Chondrocyte (in vitro differentiated cells): ENCODE results near the gene CD164. TPM values are rescaled to one million over a fixed set of nuclear protein-coding genes. Genes with fewer than 3 reads are reported as not detected.

Experiments
- DNase-seq: peaks from one replicate; pipeline ENCODE4 v3.0.0; 2021; ENCODE audit warnings: mixed read lengths, low spot score
- H3K27ac Mint-ChIP-seq: one replicate; pipeline ENCODE4 v1.8.0; 2021; ENCODE audit warnings: mild to moderate bottlenecking, moderate library complexity, mixed read lengths; ENCODE audit not compliant: unreplicated experiment
- H3K27me3 Mint-ChIP-seq: 2 replicates; pipeline ENCODE4 v1.8.0; 2021; ENCODE audit warnings: low read depth, mixed read lengths
- H3K36me3 Mint-ChIP-seq: 2 replicates; pipeline ENCODE4 v1.8.0; 2021; ENCODE audit warnings: low read depth, mixed read lengths
- H3K4me1 Mint-ChIP-seq: 2 replicates; pipeline ENCODE4 v1.8.0; 2021; ENCODE audit warnings: low read depth, mild to moderate bottlenecking, mixed read lengths
- H3K4me3 Mint-ChIP-seq: one replicate; pipeline ENCODE4 v1.8.0; 2021; ENCODE audit warnings: mild to moderate bottlenecking, moderate library complexity, mixed read lengths; ENCODE audit not compliant: unreplicated experiment
- H3K9me3 Mint-ChIP-seq: 2 replicates; pipeline ENCODE4 v1.8.0; 2021; ENCODE audit warnings: low read depth, mixed read lengths
- long read RNA-seq: library from polyadenylated mRNA; stranded (forward); transcript quantifications from one replicate; pipeline ENCODE4 v2.0.0, GENCODE V29; 2021
- total RNA-seq: library from RNA; stranded (reverse); gene quantifications from 3 replicates; pipeline ENCODE4 v1.2.1, GENCODE V29; 2021
- TF ChIP-seq, protein P1 (sequence below): fragments of 200-600 bp; sonication (generic); IDR thresholded peaks from 2 replicates; pipeline ENCODE4 v1.5.0; 2021; ENCODE audit warnings: antibody characterized with exemption, mild to moderate bottlenecking, moderate library complexity

CD164 gene
- total RNA-seq: 240 to 273 TPM (median 259 TPM) in 3 replicates
- long read RNA-seq, transcript CD164-203 (5 exons, 2,936 nt): minor isoform, 53 of 939 reads
- long read RNA-seq, transcript CD164-202 (6 exons, 3,365 nt): major isoform, 874 of 939 reads
- long read RNA-seq, partial matches to known transcripts: 0 of 939 reads
- long read RNA-seq, other reads (novel, unspliced or antisense): 8 of 939 reads

- DNase-seq: peak; percentile 95
- Mint-ChIP-seq H3K9me3 (no peaks in the 10 kb centered on the region), H3K4me3 (peak within 1 kb of the TSS; percentile 93), H3K4me1 (peaks cover 33% of the 10 kb centered on the region), H3K36me3 (peaks cover 10% of the 10 kb centered on the region), H3K27me3 (no peaks in the 10 kb centered on the region), H3K27ac (peak within 1 kb of the TSS; percentile 100)
- TF ChIP-seq, protein P1, sequence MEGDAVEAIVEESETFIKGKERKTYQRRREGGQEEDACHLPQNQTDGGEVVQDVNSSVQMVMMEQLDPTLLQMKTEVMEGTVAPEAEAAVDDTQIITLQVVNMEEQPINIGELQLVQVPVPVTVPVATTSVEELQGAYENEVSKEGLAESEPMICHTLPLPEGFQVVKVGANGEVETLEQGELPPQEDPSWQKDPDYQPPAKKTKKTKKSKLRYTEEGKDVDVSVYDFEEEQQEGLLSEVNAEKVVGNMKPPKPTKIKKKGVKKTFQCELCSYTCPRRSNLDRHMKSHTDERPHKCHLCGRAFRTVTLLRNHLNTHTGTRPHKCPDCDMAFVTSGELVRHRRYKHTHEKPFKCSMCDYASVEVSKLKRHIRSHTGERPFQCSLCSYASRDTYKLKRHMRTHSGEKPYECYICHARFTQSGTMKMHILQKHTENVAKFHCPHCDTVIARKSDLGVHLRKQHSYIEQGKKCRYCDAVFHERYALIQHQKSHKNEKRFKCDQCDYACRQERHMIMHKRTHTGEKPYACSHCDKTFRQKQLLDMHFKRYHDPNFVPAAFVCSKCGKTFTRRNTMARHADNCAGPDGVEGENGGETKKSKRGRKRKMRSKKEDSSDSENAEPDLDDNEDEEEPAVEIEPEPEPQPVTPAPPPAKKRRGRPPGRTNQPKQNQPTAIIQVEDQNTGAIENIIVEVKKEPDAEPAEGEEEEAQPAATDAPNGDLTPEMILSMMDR: no peak
These were observed at the start of gene CD164 for GRCh38 chr6:109381747-109382575. Gene CD164 (minus strand): TSS chr6:109382467. CDS start chr6:109382378, 89 bp downstream.

GRCh38 chr6:109429496-109429895 is 47.2 kb upstream of the CD164 start:
- no peak for DNase-seq
- no peaks in the 10 kb centered on the region for H3K27me3 Mint-ChIP-seq
- no peaks in the 10 kb centered on the region for H3K4me1 Mint-ChIP-seq
- H3K27ac Mint-ChIP-seq: no peak overlapping the region
- no peaks in the 10 kb centered on the region for H3K9me3 Mint-ChIP-seq
- no peaks in the 10 kb centered on the region for H3K36me3 Mint-ChIP-seq
- H3K4me3 Mint-ChIP-seq: no peak overlapping the region
- TF ChIP-seq, protein P1: no peak

GRCh38 chr6:109428889-109429477 is 46.7 kb upstream of the CD164 start:
- no peak for DNase-seq
- Mint-ChIP-seq H3K4me3 (no peak overlapping the region), H3K9me3 (no peaks in the 10 kb centered on the region), H3K27me3 (no peaks in the 10 kb centered on the region), H3K27ac (no peak overlapping the region), H3K4me1 (no peaks in the 10 kb centered on the region), H3K36me3 (no peaks in the 10 kb centered on the region)
- TF ChIP-seq, protein P1: no peak

GRCh38 chr6:109424946-109425345 is 42.7 kb upstream of the CD164 start:
- no peaks in the 10 kb centered on the region for H3K27me3 Mint-ChIP-seq
- H3K36me3 Mint-ChIP-seq: no peaks in the 10 kb centered on the region
- no peak overlapping the region for H3K27ac Mint-ChIP-seq
- no peaks in the 10 kb centered on the region for H3K9me3 Mint-ChIP-seq
- TF ChIP-seq, protein P1: no peak
- no peak overlapping the region for H3K4me3 Mint-ChIP-seq
- H3K4me1 Mint-ChIP-seq: no peaks in the 10 kb centered on the region
- no peak for DNase-seq

DNA sequence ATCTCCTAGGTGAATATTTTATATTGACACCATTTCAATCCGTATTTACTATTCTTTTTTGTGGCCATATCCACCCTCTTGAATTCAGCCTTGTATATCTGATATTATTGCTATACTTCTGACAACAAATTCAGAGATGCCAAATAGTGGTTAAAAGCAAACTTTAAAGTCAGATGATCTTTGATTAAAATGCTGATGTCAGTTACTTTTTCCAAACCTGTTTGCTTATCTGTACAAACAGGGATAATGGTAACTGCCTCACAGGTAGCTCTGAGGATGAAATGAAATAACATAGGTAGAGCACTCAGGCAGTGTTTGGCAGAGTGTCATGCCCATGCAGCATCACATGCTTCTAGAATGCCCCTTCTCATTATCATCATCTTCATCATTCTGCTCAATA is 38.9 kb upstream of the CD164 start:
- TF ChIP-seq, protein P1: no peak
- Mint-ChIP-seq H3K27ac (no peak overlapping the region), H3K36me3 (no peaks in the 10 kb centered on the region), H3K9me3 (no peaks in the 10 kb centered on the region), H3K27me3 (no peaks in the 10 kb centered on the region), H3K4me3 (no peak overlapping the region), H3K4me1 (no peaks in the 10 kb centered on the region)
- DNase-seq: no peak
